GM21786 (cell line): ENCODE data around the gene CEP170B.
"Not testable (repeated sequence)": the region's sequence is repeated elsewhere in the genome, so short reads cannot be mapped to it uniquely, and the experiment has no call there.

Experiments
- ATAC-seq: cut with Tn5 transposase; IDR thresholded peaks from one replicate; pipeline ENCODE4 v1.9.1; 2021; ENCODE audit not compliant: unreplicated experiment

The CEP170B gene

GRCh38 chr14:104889375-104889757 lies 24.3 kb downstream of the CEP170B start:
- ATAC-seq: no peak

DNA sequence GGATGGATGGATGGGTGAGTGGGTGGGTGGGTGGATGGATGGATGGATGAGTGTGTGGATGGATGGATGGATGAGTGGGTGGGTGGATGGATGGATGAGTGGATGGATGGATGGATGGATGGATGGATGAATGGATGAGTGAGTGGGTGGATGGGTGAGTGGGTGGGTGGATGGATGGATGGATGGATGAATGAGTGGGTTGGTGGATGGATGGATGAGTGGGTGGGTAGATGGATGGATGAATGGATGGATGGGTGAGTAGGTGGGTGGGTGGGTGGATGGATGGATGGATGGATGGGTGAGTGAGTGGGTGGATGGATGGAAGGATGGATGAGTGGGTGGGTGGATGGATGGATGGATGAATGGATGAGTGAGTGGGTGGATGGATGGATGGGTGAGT lies 25.2 kb downstream of the CEP170B start:
- not testable (repeated sequence) for ATAC-seq

DNA sequence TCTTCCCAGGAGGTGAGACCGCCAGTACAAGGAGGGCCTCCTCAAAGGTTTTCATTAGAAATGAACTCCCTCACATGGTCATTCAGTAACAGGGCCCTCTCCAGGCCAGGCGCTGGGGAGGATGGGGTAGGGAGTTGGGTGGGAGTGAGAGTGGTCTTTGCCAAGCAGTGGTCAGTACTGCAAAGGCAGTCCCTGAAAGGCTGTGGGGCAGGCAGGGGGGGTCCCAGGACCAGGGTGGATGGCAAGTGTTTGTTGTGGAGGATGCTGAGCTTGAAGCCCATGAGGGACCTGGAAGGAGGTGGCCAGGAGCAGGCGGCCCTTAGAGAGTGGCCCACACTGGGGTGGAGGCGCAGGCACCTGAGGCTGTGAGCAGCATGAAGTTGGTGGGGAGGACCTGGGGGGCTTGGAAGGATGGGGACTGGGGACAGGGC lies 26.1 kb downstream of the CEP170B start:
- no peak for ATAC-seq

- no peak for ATAC-seq
Measured at GRCh38 chr14:104891664-104892530, 26.8 kb downstream of the CEP170B start.

DNA sequence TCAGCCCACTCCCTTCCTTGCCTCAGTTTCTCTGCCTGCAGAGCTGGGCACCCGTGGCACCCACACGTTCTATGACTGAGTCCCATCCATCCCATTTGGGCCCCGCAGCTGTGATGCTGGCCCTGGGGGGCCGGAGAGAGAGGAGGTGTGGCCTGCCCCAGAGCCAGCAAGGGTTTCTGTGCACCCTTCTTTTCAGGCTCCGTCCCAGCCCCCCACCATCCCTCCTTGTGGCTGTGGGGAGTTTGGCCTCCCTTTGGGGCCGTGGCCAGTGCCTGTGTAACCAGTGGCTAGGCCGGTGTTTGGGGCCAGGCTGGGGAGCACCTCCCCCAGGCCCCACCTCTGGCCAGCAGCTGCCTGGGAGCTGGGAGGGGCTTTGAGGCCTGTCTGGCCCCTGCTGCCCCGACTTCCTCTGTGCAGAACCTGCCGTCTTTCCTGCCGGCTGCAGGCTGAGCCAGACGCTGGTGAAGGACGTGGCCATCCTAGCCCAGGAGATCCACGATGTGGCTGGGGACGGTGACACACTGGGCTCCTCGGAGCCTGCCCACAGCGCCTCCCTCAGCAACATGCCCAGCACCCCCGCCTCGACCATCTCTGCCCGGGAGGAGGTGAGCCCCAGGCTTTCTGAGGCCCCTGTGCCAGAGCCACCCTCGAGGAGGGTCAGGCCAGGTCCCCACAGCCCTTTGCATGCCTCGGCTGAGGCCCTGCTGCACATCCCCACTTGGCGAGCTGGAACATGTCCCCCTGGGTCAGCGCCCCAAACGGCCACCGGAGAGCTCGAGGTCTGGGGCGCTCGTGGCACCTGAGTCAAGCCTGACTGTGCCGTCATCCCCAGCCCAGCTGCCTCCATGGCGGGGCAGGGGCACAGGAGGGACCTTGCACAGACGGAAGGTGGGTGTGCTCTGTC lies 27.7 kb downstream of the CEP170B start:
- no peak for ATAC-seq

GRCh38 chr14:104893435-104894207 lies 28.6 kb downstream of the CEP170B start:
- ATAC-seq: no peak

GRCh38 chr14:104894331-104895206 lies 29.5 kb downstream of the CEP170B start:
- ATAC-seq: no peak

DNA sequence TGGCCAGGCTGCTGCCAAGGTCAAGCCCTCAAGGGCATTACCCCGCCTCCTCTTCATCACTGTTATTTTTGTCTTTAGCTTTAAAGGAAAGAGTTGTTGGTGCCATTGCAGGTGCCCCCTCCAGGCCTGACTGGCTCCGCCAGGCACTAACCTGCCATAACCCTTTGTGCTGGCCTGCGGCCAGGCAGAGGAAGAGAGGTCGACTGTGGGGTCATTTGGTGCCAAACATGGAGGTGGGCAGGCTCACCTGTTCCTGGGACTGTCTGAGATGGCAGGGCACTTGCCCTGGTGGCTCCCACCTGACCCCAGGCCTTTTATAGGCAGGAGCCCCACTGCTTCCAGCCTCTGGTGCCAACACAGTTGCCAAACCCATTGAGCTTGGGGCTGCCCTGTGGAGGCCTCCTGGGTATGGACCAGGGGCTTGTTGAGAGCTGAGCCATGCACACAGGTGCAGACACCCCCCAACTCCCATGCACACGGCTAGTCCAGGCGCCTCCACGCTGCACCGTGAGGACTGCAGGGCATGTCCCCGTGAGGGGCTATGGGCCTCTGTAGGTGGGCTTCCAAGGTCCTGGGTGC lies 30.2 kb downstream of the CEP170B start:
- no peak for ATAC-seq

- no peak for ATAC-seq
Measured at GRCh38 chr14:104895786-104896661, 31.0 kb downstream of the CEP170B start.

- ATAC-seq: no peak
Measured at GRCh38 chr14:104897330-104898194, 32.5 kb downstream of the CEP170B start.

GRCh38 chr14:104898195-104898558 lies 33.1 kb downstream of the CEP170B start:
- ATAC-seq: no peak

DNA sequence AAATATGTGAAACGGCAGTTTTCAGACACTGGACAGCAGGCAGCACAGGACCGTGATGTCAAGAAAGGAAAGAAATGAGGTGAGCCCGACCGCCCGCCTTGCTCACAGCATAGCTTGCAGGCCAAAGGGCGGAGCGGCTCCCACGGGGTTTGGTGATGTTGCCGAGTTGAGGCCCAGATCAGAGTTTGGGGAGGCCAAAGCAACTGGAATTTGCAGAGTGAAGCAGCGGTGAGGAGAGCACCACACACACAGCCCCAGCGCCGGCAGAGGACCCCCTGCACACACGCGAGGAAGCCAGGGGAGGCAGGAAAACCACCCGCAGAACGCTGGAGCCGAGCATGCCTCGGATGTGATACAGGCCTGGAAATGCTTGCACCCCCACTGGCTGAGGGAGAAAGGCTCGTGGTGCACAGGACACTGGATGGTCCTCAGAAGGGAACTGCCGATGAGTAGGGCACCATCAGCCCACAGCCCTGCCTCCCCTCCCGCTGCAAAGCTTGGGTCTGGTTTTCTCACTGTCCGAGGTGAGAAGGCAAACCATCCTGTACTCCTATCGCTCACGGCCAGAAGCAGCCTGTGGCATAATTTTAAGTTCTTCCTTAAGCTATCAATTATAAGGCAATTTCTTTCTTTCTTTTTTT lies 33.9 kb downstream of the CEP170B start:
- ATAC-seq: no peak

GRCh38 chr14:104899781-104900180 lies 34.7 kb downstream of the CEP170B start:
- no peak for ATAC-seq

DNA sequence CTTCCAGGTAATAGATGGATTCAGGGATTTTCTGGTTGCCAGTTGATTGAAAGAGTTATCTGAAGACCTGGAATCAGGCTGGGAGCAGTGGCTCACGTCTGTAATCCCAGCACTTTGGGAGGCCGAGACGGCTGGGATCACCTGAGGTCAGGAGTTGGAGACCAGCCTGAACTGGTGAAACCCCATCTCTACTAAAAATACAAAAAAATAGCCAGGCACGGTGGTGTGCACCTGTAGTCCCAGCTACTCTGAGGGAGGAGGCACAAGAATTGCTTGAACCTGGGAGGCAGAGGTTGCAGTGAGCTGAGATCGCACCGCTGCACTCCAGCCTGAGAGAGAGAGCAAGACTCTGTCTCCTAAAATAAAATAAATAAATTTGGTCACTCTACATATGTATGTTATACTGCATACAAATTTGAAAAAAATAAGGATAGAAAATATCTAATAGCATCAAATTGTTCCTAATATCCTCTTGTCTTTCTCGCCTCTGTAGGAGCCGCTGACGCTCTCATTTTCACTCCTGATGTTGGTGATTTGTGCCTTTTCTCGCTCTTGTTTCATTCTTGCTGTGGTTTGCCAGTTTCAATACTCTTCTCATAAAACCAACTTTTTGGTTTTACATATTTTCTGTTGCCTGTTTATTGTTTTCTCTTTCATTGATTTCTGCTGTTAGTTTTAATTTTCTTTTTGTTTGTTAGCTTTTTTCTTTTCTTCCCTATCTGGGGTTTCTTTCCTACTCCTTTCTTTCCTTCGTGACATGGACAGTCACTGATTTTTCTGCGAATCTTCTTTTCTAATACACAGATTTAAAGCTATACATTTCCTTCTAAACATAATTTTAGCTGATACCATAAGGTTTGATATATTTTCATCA lies 35.8 kb downstream of the CEP170B start:
- ATAC-seq: no peak

- no peak for ATAC-seq
Measured at GRCh38 chr14:104903990-104904389, 38.9 kb downstream of the CEP170B start.
